Measurements from ENCODE around the gene PLA2G2C.
A peak's percentile ranks its signal among the peaks of the same experiment; 100 is the strongest.

PLA2G2C gene

DNA sequence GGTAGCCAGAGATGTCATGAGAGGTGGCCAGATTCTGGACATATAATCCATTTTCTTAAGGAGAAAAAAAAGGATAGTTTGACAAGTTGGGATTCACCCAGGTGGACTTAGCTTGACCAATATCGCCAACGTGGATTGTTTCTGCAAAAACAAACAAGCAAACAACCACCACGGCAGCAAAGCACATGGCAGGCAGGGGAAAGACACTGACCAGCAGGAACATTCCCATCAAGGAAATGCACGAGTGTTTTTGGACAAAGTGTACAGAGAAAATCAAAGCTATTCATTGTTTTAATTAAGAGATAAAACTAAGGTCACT lies 9.1 kb upstream of the PLA2G2C start:
- H3K4me1 ChIP-seq (ENCODE audit: control insufficient read depth in 1 of 2, insufficient read depth in 2 of 2, low read length in 2 of 2), result peaks cover 6 to 10% of the 10 kb centered on the region in 2 donors
- no peaks in the 10 kb centered on the region for H3K9me3 ChIP-seq (ENCODE audit: control insufficient read depth in 1 of 2, low read length in 2 of 2)
- H3K27me3 ChIP-seq (ENCODE audit: control insufficient read depth in 1 of 2, insufficient read depth in 2 of 2, low read length in 2 of 2), result no peaks in the 10 kb centered on the region
- H3K27ac ChIP-seq (ENCODE audit: low read depth, low read length), result no peak overlapping the region
- no peak overlapping the region for H3K9ac ChIP-seq (ENCODE audit: low read depth in 1 of 2, low read length in 2 of 2)
- H3K4me3 ChIP-seq (ENCODE audit: low read depth in 1 of 2, low read length in 2 of 2), result no peak overlapping the region
- no peaks in the 10 kb centered on the region for H3K36me3 ChIP-seq (ENCODE audit: control insufficient read depth in 1 of 2, insufficient read depth in 2 of 2, low read length in 2 of 2)

DNA sequence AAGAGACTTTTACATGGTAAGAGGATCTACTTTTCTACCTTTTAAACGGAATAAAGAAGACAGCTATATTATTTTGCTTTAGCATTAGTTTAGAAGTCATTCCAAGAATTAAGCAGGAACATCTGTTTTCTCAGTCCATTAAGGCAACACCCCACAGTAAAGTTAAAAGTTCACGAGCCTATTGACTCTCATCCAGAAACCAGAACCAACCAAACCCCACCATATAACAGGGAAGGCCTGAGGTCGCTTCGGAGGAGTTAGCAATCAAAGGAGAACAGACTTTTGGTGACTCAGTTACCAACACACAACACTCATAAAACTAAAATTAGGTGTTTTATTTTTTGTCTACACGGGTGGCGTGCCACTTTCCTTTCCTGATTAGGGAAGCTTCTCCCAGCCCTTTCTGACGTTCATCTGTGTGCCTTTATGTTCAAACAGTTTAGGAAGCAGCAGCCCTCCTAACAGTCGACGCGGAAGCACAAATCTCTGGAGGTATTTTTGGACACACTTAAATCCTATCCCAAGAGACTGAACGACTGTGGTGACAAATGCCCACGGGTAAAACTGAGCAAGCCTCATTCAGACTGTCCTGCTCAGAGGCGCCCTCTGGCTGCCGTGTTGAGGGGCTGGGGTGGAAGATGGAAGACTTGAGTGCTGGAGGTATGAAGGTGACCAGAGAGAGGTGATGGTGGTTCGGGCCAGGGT lies 8.6 kb upstream of the PLA2G2C start:
- Histone ChIP-seq H3K27me3 (ENCODE audit: control insufficient read depth in 1 of 2, insufficient read depth in 2 of 2, low read length in 2 of 2) (no peaks in the 10 kb centered on the region), H3K9me3 (ENCODE audit: control insufficient read depth in 1 of 2, low read length in 2 of 2) (no peaks in the 10 kb centered on the region), H3K4me1 (ENCODE audit: control insufficient read depth in 1 of 2, insufficient read depth in 2 of 2, low read length in 2 of 2) (peaks cover 6 to 10% of the 10 kb centered on the region in 2 donors), H3K4me3 (ENCODE audit: low read depth in 1 of 2, low read length in 2 of 2) (peak overlapping the region; percentile 3 to 25), H3K9ac (ENCODE audit: low read depth in 1 of 2, low read length in 2 of 2) (no peak overlapping the region), H3K27ac (ENCODE audit: low read depth, low read length) (no peak overlapping the region), H3K36me3 (ENCODE audit: control insufficient read depth in 1 of 2, insufficient read depth in 2 of 2, low read length in 2 of 2) (no peaks in the 10 kb centered on the region)

GRCh38 chr1:20194224-20194623 lies 7.9 kb upstream of the PLA2G2C start:
- H3K9me3 ChIP-seq (ENCODE audit: control insufficient read depth in 1 of 2, low read length in 2 of 2), result no peaks in the 10 kb centered on the region
- H3K27ac ChIP-seq (ENCODE audit: low read depth, low read length), result no peak overlapping the region
- H3K4me1 ChIP-seq (ENCODE audit: control insufficient read depth in 1 of 2, insufficient read depth in 2 of 2, low read length in 2 of 2), result peaks cover 6 to 8% of the 10 kb centered on the region in 2 donors
- H3K9ac ChIP-seq (ENCODE audit: low read depth in 1 of 2, low read length in 2 of 2), result no peak overlapping the region
- no peaks in the 10 kb centered on the region for H3K36me3 ChIP-seq (ENCODE audit: control insufficient read depth in 1 of 2, insufficient read depth in 2 of 2, low read length in 2 of 2)
- no peaks in the 10 kb centered on the region for H3K27me3 ChIP-seq (ENCODE audit: control insufficient read depth in 1 of 2, insufficient read depth in 2 of 2, low read length in 2 of 2)
- H3K4me3 ChIP-seq (ENCODE audit: low read depth in 1 of 2, low read length in 2 of 2), result no peak overlapping the region

- Histone ChIP-seq H3K9ac (ENCODE audit: low read depth in 1 of 2, low read length in 2 of 2) (no peak overlapping the region), H3K27me3 (ENCODE audit: control insufficient read depth in 1 of 2, insufficient read depth in 2 of 2, low read length in 2 of 2) (no peaks in the 10 kb centered on the region), H3K4me1 (ENCODE audit: control insufficient read depth in 1 of 2, insufficient read depth in 2 of 2, low read length in 2 of 2) (peaks cover 6 to 7% of the 10 kb centered on the region in 2 donors), H3K9me3 (ENCODE audit: control insufficient read depth in 1 of 2, low read length in 2 of 2) (no peaks in the 10 kb centered on the region), H3K36me3 (ENCODE audit: control insufficient read depth in 1 of 2, insufficient read depth in 2 of 2, low read length in 2 of 2) (no peaks in the 10 kb centered on the region), H3K27ac (ENCODE audit: low read depth, low read length) (no peak overlapping the region), H3K4me3 (ENCODE audit: low read depth in 1 of 2, low read length in 2 of 2) (no peak overlapping the region)
These were observed 6.6 kb upstream of the PLA2G2C start for GRCh38 chr1:20192871-20193411.

GRCh38 chr1:20192364-20192763 lies 6.0 kb upstream of the PLA2G2C start:
- H3K27ac ChIP-seq (ENCODE audit: low read depth, low read length), result no peak overlapping the region

GRCh38 chr1:20191266-20191825 lies 5.0 kb upstream of the PLA2G2C start:
- Histone ChIP-seq H3K27ac (ENCODE audit: low read depth, low read length) (no peak overlapping the region), H3K4me1 (ENCODE audit: control insufficient read depth in 1 of 2, insufficient read depth in 2 of 2, low read length in 2 of 2) (peaks cover 18 to 19% of the 10 kb centered on the region in 2 donors), H3K9ac (ENCODE audit: low read depth in 1 of 2, low read length in 2 of 2) (no peak overlapping the region), H3K36me3 (ENCODE audit: control insufficient read depth in 1 of 2, insufficient read depth in 2 of 2, low read length in 2 of 2) (no peaks in the 10 kb centered on the region), H3K9me3 (ENCODE audit: control insufficient read depth in 1 of 2, low read length in 2 of 2) (no peaks in the 10 kb centered on the region), H3K4me3 (ENCODE audit: low read depth in 1 of 2, low read length in 2 of 2) (no peak overlapping the region), H3K27me3 (ENCODE audit: control insufficient read depth in 1 of 2, insufficient read depth in 2 of 2, low read length in 2 of 2) (no peaks in the 10 kb centered on the region)

More at GRCh38 chr1:20192364-20192763, 6.0 kb upstream of the PLA2G2C start:
- Histone ChIP-seq H3K27me3 (ENCODE audit: control insufficient read depth in 1 of 2, insufficient read depth in 2 of 2, low read length in 2 of 2) (no peaks in the 10 kb centered on the region), H3K4me1 (ENCODE audit: control insufficient read depth in 1 of 2, insufficient read depth in 2 of 2, low read length in 2 of 2) (peaks cover 9 to 12% of the 10 kb centered on the region in 2 donors), H3K9ac (ENCODE audit: low read depth in 1 of 2, low read length in 2 of 2) (no peak overlapping the region), H3K36me3 (ENCODE audit: control insufficient read depth in 1 of 2, insufficient read depth in 2 of 2, low read length in 2 of 2) (no peaks in the 10 kb centered on the region), H3K9me3 (ENCODE audit: control insufficient read depth in 1 of 2, low read length in 2 of 2) (no peaks in the 10 kb centered on the region), H3K4me3 (ENCODE audit: low read depth in 1 of 2, low read length in 2 of 2) (no peak overlapping the region)

DNA sequence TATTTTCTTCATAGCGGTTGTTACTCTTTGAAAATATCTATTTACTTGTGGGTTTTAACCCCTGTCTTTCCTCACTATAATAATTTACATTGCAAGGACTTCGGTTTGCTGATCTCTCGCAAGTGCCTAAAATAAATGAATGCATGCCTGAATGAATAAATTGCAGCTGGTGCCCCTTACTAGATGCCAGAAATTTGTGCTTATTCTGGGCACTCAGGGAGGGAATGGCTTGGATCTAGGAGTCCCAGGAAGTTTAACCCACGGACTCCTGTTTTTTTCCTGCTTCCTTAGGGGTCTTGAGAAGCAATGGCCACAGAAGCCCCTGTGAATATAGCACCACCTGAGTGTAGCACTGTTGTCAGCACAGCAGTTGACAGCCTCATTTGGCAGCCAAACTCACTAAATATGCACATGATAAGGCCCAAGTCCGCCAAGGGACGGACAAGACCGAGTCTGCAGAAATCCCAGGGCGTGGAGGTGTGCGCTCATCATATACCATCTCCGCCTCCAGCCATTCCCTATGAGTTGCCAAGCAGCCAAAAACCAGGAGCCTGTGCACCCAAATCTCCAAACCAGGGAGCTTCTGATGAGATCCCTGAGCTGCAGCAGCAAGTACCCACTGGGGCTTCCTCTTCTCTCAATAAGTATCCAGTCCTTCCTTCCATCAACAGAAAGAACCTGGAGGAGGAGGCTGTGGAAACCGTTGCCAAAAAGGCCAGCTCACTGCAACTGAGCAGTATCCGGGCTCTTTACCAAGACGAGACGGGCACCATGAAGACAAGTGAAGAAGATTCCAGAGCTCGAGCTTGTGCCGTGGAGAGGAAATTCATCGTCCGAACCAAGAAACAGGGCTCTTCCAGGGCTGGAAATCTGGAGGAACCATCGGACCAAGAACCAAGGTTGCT lies 4.2 kb upstream of the PLA2G2C start:
- H3K27me3 ChIP-seq (ENCODE audit: control insufficient read depth in 1 of 2, insufficient read depth in 2 of 2, low read length in 2 of 2), result no peaks in the 10 kb centered on the region
- no peaks in the 10 kb centered on the region for H3K36me3 ChIP-seq (ENCODE audit: control insufficient read depth in 1 of 2, insufficient read depth in 2 of 2, low read length in 2 of 2)
- no peak overlapping the region for H3K27ac ChIP-seq (ENCODE audit: low read depth, low read length)
- H3K4me1 ChIP-seq (ENCODE audit: control insufficient read depth in 1 of 2, insufficient read depth in 2 of 2, low read length in 2 of 2), result peaks cover 18 to 24% of the 10 kb centered on the region in 2 donors
- no peak overlapping the region for H3K4me3 ChIP-seq (ENCODE audit: low read depth in 1 of 2, low read length in 2 of 2)
- H3K9ac ChIP-seq (ENCODE audit: low read depth in 1 of 2, low read length in 2 of 2), result no peak overlapping the region
- no peaks in the 10 kb centered on the region for H3K9me3 ChIP-seq (ENCODE audit: control insufficient read depth in 1 of 2, low read length in 2 of 2)

GRCh38 chr1:20189664-20190063 lies 3.3 kb upstream of the PLA2G2C start:
- no peaks in the 10 kb centered on the region for H3K9me3 ChIP-seq (ENCODE audit: control insufficient read depth in 1 of 2, low read length in 2 of 2)
- no peak overlapping the region for H3K27ac ChIP-seq (ENCODE audit: low read depth, low read length)
- no peaks in the 10 kb centered on the region for H3K27me3 ChIP-seq (ENCODE audit: control insufficient read depth in 1 of 2, insufficient read depth in 2 of 2, low read length in 2 of 2)
- H3K4me3 ChIP-seq (ENCODE audit: low read depth in 1 of 2, low read length in 2 of 2), result no peak overlapping the region
- peaks cover 14 to 17% of the 10 kb centered on the region in 2 donors for H3K4me1 ChIP-seq (ENCODE audit: control insufficient read depth in 1 of 2, insufficient read depth in 2 of 2, low read length in 2 of 2)
- no peak overlapping the region for H3K9ac ChIP-seq (ENCODE audit: low read depth in 1 of 2, low read length in 2 of 2)
- no peaks in the 10 kb centered on the region for H3K36me3 ChIP-seq (ENCODE audit: control insufficient read depth in 1 of 2, insufficient read depth in 2 of 2, low read length in 2 of 2)

- Histone ChIP-seq H3K9ac (ENCODE audit: low read depth in 1 of 2, low read length in 2 of 2) (no peak overlapping the region), H3K4me1 (ENCODE audit: control insufficient read depth in 1 of 2, insufficient read depth in 2 of 2, low read length in 2 of 2) (peaks cover 11 to 19% of the 10 kb centered on the region in 2 donors), H3K9me3 (ENCODE audit: control insufficient read depth in 1 of 2, low read length in 2 of 2) (no peaks in the 10 kb centered on the region), H3K27ac (ENCODE audit: low read depth, low read length) (no peak overlapping the region), H3K27me3 (ENCODE audit: control insufficient read depth in 1 of 2, insufficient read depth in 2 of 2, low read length in 2 of 2) (no peaks in the 10 kb centered on the region), H3K4me3 (ENCODE audit: low read depth in 1 of 2, low read length in 2 of 2) (no peak overlapping the region), H3K36me3 (ENCODE audit: control insufficient read depth in 1 of 2, insufficient read depth in 2 of 2, low read length in 2 of 2) (no peaks in the 10 kb centered on the region)
These were observed 2.1 kb upstream of the PLA2G2C start for GRCh38 chr1:20188455-20188817.
